IPS-NIHi7 (cell line): ENCODE results near the gene ANO10.
"Not testable (repeated sequence)": the region's sequence is repeated elsewhere in the genome, so short reads cannot be mapped to it uniquely, and the experiment has no call there.

ENCODE experiments used
- DNase-seq: peaks from one replicate; pipeline ENCODE4 v3.0.0; 2012; ENCODE audit warnings: mixed read lengths; ENCODE audit errors: extremely low spot score

The ANO10 gene

DNA sequence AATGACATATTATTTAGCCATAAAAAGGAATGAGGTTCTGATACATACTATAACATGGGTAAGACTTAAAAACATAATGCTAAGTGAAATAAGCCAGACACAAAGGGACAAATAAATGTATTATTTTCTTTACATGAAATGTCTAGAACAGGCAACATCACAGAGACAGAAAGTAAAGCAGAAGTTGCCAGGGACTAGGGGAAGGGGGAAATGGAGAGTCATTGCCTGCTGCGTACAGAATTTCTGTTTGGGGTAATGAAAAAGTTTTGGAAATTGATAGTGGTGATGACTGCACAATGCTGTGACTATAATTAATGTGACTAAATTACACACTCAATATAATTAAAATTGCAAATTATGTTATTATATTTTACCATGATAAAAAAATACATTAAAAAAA, 99.9 kb downstream of the ANO10 start:
- no peak for DNase-seq

DNA sequence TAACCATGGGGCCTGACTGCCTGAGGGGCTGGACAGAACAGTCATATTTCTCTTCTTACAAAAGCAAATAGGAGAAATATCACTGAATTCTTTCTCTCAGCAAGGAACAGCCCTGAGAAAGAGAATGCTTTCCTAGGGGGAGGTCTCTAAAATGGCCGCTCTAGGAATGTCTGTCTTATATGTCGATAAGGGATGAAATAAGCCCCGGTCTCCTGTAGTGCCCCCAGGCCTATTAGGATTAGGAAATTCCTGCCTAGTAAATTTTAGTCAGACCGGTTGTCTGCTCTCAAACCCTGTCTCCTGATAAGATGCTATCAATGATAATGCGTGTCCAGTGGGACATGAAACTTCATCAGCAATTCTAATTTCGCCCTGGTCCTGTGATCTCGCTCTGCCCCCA, 103.3 kb downstream of the ANO10 start:
- DNase-seq, result not testable (repeated sequence)

DNA sequence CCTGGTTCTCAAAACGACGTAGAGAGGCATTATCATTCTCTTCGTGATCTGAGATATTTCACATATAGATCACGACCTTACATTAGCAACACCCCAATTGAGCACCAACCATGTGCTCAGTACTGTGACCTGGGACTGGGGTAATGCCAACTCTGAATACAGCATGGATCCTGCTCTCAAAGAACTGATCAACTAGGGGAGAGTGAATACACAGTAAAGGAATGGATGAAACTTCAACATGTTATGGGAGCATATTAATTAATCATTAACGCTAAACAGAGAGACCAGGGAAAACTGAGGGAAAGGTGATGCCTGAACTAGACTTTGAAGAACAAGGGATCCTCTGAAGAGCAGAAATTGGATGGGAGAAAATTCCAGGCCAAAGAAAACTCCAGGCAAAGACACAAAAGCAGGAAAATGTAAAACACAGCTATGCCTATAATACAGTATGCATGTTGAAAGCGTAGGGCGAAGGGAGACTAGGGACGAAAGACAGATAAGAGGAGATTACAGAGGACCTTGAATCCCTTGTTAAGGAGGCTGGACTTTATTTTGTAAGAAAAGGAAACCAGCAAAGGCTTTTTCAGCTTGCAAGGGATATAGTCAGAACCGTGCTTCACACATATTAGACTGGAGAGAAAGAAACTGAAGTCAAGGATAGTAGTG, 105.7 kb downstream of the ANO10 start:
- no peak for DNase-seq

DNA sequence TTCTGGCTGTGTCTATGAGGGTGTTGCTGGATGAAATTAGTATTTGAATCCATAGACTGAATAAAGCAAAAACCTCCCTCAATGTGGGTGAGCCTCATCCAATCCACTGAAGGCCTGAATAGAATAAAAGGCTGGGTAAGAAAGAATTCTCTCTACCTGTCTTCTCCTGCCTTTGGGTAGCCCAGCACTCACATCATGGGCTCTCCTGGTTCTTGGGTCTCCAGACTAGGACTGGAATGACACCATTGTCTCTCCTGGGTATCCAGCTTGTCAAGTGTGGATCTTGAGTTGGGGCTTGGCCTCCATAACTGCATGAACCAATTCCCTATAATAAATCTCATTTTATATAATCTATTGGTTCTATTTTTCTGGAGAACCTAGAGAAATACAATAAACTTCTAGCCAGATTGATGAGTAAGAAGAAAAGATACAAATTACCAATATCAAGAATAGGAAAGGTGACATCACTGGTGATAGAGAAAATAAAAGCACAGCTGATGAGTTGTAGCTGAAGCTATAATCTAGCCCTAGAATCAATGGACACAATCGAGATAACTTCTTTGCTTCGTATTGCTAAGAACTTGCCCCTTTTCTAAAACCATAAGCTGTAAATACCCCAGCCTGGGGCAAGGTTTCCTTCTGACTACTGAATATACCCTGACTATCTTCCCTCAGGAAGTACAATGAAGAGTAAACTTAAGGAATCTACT, 106.4 kb downstream of the ANO10 start:
- no peak for DNase-seq

DNA sequence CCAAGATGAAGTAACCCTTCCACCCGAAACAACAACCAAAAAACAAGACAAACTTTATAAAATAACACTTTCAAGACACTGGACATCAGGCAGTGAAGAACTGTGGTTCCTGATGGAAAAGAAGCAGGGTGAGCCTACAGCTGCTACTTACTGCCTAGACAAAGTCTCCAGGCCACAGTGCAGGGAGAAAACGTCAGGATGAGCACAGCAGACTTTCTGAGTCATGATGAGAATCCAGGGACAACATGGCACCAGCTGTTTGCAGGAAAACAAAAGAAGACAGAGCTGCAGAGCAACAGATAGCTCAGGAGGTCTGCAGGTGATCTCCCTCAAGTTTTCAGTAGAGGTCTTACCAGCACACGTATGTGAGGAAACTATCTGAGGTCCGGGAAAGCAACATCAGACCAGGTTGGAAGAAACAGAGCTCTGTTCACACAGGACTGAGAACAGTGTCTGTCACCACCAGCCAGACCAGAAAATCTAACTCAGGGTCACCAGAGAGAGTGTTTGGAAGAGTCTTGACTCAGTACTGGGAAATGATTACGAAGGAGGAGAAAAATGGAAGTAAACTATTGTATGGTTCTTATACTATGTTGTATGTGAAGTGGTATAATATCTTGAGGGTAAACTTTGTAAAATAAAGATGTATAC, 108.9 kb downstream of the ANO10 start:
- no peak for DNase-seq

DNA sequence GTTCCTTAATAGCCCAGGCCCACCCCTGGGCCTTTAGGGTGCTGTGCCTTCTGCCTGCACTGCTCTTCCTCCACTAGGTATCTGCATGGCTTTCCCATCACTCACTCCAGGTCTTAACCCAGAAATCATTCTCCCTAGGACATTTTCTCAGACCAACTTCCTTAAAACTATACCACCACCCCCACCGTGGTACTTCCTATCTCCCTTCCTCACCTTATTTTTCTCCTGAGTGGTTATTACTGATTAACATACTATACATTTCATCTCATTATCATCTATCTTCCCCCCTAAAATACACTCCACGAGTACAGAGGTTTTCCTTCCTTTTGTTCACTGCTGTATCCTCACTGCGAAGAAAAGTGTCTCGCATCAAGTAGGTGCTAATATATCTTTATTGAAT, 115.2 kb downstream of the ANO10 start:
- DNase-seq, result no peak

DNA sequence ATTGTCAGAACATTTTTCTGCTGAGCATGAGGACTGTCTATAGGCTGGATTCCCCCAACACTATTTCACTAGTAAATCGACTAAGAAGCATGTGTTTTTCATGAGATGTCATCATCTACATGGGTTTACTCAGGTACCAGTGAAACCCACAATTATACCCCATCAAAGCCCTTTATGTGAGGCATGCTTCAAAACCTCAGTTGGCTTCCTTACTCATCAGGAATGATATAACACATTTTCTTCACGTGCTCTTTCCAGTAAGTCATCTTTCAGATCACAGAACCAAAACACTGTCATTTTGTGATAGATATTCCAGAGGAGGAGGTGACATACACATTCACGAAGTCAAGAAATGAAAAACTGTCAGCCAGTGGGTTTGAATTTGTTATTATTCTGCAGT, 116.5 kb downstream of the ANO10 start:
- no peak for DNase-seq

DNA sequence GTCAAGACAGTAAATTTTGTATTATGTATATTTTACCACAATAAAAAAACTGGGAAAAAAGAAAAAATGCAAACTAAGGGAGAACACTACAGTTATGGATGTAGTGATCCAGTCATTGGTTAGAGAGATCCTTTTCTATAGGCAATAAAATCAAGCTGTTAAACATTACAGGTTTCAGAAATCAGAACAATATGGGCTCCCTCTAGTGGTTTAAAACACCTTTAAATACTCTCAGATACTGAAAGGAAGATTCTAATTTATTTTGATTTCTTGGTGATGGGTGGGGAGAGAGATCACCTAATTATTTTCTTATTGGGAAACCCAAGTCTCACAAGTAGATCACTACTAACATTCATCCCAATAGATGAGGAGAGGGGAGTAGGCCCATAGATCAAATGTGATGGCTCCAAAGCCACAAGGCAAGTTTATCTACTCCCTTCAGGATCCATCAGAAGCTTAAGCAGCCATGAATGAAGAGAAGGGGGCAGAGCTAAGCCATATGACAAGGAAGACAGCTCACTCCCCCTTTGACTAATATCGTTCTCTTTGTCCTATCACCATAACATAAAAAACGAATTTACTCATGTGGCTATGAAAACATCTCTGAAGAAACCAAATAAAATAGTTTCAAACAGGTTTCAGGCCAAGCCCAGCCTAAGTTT, 118.6 kb downstream of the ANO10 start:
- no peak for DNase-seq

DNA sequence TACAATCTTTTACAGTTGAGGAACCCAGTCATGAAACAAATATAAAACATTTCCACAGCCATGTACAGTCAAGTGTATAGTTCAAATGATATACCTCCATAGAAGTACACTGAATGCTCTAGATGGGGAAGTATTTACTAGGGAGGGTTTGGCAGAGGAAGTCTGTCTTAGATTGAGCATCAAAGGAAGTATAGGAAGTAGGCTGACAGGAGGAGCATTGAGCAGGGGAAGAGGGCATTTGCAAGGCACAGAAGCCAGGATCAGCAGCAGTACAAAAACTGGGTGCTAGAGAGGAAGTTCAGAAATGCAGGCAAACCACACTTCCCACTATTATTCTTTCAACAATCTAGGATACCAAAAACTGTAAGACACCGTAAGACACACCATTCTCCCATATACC, 122.6 kb downstream of the ANO10 start:
- no peak for DNase-seq

DNA sequence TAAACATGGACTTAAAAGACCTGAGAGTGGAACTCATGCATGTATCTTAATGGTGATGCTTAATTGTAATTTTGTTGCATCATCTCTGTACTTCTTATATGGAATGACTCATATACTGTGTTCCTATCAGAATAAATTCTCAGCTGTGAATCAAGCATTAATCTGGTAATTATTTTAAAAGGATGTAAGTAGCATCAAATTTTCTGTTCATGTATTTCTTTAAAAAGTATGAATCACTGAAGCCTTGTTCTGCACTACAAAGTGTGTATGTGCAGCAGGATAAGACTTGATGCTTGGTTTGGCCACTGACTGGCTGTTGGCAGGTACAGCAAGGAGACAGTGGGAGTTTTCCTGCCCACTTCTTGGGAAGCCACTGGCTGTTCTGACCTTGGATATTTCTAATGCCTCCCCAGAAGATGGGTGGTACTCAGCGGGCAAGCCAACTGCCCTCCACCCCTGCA, 123.9 kb downstream of the ANO10 start:
- DNase-seq, result no peak

DNA sequence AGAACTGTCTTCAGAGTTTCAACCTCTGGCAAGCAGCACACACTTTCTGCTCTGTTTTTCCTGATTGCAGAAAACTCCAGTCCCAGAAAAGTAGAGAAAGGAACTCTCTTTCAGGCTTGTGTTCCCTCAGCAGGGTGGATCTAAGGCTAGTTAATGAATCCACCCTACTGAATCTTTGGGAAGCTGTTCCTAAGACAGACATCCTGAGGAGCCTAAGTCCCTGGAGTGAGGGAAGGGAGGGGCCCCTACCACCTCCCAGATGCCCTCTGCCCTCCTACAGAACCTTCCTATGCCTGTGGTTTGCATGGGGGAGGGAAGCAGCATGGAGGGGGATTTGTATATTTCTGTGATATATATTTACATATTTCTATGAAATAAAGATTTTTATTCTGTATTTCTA, 124.4 kb downstream of the ANO10 start:
- DNase-seq, result no peak

DNA sequence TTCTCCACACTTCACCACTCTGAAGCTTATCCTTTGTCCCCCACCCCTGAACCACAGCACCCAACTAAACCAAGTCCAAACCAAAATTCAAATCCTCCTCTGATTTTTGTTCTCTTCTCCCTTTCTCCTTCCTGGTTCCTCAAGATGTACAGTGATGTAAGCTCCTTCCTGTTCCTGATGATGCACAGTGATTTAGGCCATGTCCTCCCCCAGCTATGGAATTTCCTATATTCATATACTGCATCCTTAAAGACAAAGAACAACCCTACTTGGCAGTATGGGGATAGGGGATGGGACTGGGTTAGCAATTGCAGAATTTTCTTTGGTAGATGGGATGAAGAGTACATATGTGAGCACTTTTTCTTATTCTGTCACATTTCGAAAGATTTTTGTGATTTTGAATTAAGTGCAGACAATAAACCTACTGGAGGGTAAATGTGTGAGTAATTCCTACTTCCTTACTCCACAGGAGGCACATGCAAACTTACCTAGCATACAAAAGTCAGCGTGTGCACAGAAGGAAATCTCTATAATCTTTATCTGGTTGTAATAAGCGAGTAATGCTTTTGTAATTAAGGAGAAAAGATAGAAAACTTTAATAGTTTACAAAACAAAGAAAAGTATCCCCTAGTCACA, 125.0 kb downstream of the ANO10 start:
- DNase-seq, result no peak

DNA sequence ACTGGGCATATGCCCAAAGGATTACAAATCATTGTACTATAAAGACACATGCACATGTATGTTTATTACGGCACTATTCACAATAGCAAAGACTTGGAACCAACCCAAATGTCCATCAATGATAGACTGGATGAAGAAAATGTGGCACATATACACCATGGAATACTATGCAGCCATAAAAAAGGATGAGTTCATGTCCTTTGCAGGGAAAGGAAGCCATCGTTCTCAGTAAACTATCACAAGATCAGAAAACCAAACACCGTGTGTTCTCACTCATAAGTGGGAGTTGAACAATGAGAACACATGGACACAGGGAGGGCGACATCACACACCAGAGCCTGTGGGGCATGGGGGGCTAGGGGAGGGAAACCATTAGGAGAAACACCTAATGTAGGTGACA, 128.9 kb downstream of the ANO10 start:
- not testable (repeated sequence) for DNase-seq

DNA sequence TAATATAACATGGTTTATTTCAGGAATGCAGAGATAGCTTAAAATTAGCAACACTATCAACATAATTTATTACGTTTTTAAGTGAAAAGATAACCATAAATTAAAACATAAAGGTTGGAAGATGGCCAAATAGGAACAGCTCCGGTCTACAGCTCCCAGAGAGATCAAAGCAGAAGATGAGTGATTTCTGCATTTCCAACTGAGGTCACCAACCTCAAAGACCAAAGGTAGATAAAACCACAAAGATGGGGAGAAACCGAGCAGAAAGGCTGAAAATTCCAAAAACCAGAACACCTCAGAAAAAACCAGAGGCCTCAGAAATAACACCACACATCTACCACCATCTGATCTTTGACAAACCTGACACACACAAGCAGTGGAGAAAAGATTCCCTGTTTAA, 130.0 kb downstream of the ANO10 start:
- not testable (repeated sequence) for DNase-seq

DNA sequence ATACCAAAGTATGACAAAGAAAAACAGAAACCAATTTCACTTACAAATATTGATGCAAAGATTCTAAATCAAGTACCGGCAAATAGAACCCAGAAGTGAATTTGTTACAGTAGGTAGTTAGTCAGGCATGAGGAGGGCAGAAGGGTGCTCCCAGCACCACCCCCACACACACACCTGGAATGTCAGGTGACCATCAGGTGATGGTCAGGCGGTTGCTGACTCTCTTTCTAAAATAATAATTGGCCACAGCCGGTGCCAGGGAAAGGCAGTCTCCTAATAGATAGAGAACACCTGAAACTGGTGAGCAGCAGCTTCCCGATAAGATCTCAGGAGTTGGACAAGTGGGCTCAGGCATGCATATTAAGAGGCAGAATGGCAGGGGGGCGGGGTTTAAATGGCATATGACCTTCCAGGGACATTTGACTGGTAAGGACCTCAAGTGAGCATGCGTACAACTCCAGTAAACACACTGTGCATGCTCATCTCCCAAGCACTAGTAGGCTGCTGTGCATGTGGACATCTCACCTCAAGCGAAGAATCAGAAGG, 131.1 kb downstream of the ANO10 start:
- DNase-seq, result no peak

DNA sequence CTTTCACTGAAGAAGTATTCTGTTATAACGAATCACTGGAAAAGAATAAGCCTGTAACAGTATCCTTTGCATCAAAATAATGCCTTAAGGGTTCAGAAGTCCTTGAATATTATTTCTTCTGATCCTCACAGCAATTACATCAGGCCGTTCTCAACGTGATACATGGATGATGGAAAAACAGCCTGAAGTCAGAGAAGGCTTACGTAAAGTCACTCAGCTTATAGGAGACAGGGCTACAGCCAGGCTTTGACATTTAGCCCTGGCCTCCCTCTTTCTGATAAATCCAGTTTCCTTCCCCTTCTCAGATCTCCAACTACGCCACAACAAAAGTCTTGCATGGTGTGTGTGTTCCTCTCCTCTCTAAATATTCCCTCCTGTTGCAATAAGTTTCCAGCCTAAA, 131.9 kb downstream of the ANO10 start:
- DNase-seq, result no peak

DNA sequence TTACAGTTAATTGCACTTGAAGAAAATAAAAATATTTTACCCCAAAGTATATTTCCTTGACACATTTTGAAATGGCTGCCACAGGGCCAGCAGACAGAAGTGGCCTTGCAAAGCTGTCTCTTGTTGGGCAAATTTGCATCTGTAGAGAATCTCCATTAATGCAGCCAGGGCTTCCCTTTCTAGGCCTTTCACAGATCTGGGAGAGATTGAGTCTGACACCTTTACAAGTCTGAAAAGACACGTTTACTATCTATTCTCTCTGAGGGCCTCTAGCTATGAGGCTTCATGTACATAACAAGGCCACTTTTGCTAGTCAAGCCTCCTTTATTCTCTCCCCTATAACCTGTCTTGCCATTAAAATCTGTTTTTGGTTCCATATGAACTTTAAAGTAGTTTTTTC, 135.9 kb downstream of the ANO10 start:
- no peak for DNase-seq

DNA sequence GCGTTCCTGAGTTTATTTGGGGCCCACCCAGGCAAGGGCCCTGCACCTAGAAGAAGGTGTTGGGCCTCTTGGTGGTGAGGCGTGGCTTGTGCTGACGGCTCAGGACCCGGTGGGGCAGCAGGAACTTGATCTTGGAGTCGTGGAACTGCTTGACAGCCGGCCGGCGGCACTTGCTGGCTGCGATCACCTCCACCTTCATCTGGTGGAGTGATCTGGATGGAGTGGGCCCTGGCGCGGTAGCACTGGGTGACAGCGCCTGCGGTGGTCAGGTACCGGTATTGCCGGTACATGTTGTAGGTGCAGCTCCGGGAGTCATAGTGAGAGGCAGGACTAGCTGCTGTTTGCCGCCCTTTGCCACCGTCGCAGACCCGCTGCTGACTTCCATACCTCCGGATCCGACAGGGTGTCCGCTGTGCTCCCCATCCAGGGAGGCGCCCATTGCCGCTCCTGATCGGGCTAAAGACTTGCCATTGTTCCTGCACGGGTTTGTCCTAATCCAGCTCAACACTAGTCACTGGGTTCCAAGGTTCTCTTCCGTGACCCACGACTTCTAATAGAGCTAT, 136.8 kb downstream of the ANO10 start:
- no peak for DNase-seq

DNA sequence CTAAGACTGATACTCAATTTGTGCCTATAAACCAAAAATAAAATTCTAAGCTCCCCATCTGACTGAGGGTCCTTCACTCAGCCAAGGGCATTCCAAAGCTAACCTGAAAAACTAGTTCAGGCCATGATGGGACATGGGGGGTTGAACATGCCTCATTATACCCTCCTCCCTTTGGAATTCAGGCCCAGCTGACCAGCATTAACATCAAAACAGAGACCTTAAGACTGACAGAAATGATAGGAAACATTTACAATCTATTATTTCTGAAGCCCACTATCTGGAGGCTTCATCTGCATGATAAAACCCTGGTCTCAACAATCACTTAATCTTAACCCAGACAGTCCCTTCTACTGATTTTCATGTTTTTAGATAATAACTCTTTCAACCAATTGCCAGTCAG, 140.4 kb downstream of the ANO10 start:
- DNase-seq, result no peak

DNA sequence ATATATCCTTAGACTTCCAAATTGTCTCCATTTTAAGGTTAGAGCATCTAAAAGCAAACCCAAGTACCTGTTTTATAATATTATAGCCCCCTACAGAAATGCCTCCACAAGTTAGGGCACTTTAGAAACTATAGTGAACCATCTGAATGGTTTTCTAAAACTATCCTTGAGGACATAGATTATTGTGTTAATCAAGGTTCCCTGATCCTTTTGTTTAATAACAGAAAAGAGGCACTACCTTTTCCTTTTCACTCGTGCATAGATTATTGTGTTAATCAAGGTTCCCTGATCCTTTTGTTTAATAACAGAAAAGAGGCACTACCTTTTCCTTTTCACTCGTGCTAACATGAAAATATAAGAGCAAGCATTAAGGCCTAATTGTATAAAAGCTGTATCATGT, 143.0 kb downstream of the ANO10 start:
- not testable (repeated sequence) for DNase-seq

DNA sequence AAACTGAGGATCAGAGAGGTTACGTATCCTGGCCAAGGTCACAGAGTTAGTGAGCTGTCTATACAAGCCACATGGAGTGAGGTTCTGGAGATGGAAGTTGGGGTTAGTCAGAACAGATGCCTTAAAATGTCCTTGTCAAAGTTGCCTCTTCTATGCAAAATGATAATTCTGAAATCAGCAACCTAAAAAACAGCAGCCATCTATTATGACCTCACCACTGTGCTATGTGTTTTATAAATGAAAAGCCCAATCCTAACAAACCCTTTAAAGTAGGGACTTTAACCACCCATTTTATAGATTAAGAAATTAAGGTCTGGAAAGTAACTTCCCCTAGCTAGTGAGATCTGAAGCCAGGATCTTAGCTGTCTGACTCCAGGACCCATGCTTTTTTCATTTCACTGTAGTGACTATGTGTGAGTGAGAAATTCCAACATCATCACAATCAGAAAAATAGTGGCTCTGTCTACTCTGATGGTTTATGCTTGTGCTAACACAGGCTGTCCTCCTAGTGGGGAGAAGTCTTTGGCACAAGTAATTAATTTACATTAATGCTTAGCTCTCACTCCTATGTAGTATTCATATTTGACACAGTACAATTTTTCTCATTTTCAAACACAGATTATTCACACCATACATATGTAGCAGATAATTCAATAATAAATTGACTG, 143.6 kb downstream of the ANO10 start:
- DNase-seq, result no peak
